Mammary epithelial cell (primary cell): ENCODE data around the gene TEKT5.

Experiments used
- EZH2 ChIP-seq: IDR thresholded peaks from 2 replicates; pipeline ENCODE4 v1.6.1; 2012; ENCODE audit warnings: low read length, inconsistent platforms, borderline replicate concordance
- TF ChIP-seq, protein P1 (sequence below), 2 donors: IDR thresholded peaks in 1 of 2; conservative IDR thresholded peaks in 1 of 2; 2 replicates each; pipeline ENCODE4 v1.5.1; 2011 to 2012; ENCODE audit warnings: inconsistent platforms in 2 of 2, low read length in 2 of 2, mild to moderate bottlenecking in 2 of 2, control low read depth in 1 of 2, low read depth in 1 of 2; ENCODE audit not compliant: insufficient read depth in 1 of 2; ENCODE audit errors: extremely low read depth in 1 of 2

GRCh38 chr16:10655415-10655977, 39.2 kb downstream of the TEKT5 start:
- TF ChIP-seq, protein P1, sequence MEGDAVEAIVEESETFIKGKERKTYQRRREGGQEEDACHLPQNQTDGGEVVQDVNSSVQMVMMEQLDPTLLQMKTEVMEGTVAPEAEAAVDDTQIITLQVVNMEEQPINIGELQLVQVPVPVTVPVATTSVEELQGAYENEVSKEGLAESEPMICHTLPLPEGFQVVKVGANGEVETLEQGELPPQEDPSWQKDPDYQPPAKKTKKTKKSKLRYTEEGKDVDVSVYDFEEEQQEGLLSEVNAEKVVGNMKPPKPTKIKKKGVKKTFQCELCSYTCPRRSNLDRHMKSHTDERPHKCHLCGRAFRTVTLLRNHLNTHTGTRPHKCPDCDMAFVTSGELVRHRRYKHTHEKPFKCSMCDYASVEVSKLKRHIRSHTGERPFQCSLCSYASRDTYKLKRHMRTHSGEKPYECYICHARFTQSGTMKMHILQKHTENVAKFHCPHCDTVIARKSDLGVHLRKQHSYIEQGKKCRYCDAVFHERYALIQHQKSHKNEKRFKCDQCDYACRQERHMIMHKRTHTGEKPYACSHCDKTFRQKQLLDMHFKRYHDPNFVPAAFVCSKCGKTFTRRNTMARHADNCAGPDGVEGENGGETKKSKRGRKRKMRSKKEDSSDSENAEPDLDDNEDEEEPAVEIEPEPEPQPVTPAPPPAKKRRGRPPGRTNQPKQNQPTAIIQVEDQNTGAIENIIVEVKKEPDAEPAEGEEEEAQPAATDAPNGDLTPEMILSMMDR (conservative IDR thresholded peaks at IDR 0.05 in 1 of 2, IDR thresholded peaks at IDR 0.05 in 1 of 2; ENCODE audit: extremely low read depth in 1 of 2, insufficient read depth in 1 of 2, low read depth in 1 of 2, low read length in 2 of 2), result no peak
- TF ChIP-seq EZH2, result no peak
